GM19463 (cell line): ENCODE data around the gene ACOT12.
"Not testable (repeated sequence)": the region's sequence is repeated elsewhere in the genome, so short reads cannot be mapped to it uniquely, and the experiment has no call there.

Experiments
- ATAC-seq: cut with Tn5 transposase; IDR thresholded peaks from one replicate; pipeline ENCODE4 v1.9.1; 2021; ENCODE audit warnings: mild to moderate bottlenecking, moderate library complexity; ENCODE audit not compliant: unreplicated experiment

Gene ACOT12

DNA sequence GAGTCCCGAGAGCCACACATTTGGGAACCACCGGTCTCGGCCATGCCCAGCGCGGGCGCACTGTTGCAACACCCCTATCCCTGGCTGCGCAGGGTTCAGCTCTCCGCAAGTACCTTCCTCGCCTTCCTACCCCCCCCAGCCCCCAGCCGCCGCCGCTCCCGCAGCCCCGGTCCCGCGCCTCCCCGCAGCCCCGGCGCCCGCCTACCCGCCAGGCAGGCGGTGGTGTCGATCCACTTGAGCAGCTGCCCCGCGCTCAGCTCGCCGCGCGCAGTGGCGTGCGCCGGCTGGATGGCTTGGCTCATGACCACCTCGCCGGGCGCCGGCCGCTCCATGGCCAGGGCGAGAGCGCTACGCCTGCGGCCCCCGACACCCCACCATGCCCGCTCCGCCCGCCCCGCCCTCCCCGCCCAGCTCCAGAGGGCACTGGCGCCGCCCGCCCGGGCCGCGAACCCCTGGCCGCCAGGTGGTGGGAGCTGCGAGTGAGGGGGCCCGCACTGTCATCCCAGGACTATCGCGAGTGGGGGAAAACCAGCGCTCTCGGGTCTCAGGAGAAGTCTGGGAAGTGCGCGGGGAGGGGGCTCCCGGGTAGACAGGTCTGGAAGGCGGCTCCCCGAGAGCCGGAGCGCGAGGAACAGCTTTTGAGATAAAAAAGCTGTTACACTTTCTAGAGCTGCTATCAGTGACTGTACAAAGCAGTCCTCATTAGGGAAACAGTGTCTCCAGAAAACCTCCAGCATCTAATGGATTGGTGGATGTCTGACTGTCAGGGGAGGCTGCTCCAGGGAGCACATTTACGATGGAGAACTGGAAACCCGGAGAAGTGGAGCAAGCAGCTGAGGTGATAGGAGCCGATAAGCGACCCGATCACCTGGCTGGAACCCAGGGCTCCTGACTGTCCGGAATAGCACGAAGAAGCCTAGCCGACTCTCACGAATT lies at the start of gene ACOT12:
Gene ACOT12 (minus strand): TSS at position 352 of the 936 bp plus-strand sequence. CDS start 20 bp downstream, at position 332.
- no peak for ATAC-seq

DNA sequence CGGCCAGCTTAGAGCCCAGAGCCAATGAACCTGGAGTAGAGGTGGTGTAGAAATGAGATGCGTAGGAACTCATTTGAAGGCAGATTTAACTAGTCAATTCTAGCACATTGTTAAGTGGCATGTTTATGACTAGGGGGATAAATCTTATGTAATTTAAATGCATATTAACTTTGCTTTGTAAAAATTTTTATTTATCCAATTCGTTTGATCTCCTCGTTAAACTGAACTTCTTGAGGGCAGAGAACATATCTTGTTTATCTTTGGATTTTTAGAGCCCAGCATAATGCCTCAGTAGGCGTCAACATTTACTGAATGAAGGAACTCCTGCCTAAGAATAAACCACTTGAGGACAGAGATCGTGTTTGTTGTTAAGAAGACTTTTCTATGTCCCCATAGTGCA lies 41.1 kb upstream of the ACOT12 start:
- ATAC-seq = no peak

DNA sequence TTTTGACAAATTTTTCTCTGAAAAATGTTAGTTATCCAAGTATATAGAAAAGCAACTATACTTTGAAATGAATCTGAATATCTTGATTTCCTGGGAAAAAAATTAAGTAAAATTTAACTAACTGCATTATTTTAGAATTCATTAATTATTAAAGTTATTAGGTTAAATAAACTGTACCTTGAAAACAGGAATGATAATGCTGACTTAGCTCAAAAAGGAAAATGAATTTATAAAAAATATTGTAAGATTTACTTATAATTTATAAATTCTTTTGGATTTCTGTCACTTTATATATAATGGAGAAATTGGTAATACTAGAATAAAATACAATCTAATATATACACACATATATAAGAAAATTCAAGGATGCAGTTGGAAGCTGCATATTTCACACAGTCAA lies 36.1 kb upstream of the ACOT12 start:
- no peak for ATAC-seq

DNA sequence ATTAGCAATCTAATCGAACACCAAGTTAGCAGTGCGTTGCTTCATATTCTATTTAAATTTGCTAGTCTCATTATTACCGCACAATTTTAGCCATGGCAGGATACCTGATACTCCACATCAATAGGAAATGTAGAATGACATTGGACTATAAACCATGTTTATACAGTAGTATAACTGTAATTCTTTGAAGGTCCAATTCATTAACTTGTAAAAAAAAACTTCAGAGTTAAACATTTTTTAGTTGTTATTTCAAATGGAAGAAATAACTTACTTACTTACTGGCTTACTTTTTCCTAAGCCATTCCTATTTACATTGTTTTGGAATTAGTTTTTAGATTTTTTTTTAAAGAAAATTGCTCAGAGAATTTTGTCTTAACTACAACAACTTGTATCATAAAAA lies 35.4 kb upstream of the ACOT12 start:
- no peak for ATAC-seq

DNA sequence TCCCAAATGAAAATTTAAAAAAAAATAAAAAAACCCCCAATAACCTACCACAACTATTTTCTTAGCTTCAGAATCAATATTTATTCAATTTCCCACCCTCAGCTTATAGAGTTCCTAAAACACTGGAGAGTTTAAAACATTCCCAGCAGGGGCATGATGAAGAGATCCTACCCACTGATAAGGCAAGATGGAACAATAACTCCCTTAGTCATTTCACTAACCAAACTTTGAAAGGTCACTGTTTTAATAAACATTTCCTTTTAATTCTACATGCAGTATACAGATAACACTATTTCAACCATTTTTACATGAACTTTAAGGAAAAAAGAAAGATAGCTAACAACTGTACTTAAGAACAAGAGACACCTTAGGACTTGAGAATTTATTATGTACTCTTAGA lies 34.9 kb upstream of the ACOT12 start:
- no peak for ATAC-seq

DNA sequence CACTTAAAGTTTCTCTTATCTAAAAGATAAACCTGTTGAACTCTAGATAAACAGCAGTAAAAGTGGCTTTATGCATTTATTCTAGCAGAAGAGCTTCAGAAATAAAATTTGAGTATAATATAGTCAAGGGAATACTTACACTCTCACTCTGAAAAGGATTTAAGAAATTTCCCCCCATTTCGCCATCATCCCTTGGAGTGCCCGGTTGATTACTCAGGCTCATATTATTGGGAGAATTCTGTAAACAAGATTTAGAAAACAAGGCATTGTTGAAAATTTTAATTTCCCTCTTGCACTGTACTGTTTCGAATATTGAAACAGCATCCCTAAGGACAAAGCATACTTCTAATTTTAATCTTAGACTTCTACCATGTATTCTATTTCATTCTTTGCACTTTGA lies 34.5 kb upstream of the ACOT12 start:
- no peak for ATAC-seq

DNA sequence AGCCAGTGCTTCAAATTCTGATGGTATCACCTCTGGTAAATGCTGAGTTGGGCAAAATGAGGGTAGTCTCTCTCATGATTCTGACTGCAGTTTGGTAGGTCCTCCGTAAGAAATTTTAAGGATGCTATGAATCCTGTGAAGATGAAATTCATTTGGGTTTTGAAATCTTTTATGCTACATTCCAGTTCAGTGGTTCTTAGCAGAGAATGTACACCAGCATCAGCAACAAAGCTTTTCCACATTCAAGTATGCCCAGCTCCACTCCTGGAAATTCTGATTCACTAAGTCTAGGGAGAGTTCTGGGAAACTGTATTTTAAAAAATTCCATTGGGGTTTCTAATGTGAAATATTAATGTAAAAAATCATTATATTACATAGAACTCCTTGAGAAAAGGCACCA lies 33.6 kb upstream of the ACOT12 start:
- ATAC-seq = no peak

DNA sequence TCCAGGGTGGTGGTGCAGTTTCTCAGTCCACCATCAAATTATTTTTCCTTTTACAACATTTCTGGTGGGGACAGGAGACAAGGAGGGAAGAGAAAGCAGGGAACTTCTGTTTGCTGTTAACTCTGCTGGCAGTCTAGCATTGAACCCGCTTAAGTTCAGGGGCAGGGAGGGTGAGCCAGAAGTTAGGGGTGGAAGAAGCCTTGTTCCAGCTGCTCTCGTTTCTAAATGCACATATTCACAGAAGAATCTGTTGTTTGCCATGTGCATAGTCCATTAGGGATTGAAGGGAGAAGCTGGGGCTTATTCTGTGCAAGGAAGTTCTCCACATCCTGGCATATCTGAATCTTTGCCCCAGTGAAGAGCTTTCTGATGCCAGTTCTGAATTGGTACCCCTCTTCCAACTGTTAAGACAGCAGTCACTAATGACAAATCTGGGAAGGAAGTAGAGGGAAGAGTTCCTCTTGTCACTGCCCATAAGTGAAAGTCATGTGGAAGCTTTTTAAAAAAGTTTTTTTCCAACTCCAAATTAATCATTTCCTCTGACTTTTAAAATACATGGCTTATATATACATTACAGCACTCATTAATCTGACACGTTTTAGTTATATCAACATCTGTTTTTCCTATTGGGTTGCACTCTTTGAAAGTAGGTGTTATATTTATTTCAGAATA lies 32.6 kb upstream of the ACOT12 start:
- no peak for ATAC-seq

DNA sequence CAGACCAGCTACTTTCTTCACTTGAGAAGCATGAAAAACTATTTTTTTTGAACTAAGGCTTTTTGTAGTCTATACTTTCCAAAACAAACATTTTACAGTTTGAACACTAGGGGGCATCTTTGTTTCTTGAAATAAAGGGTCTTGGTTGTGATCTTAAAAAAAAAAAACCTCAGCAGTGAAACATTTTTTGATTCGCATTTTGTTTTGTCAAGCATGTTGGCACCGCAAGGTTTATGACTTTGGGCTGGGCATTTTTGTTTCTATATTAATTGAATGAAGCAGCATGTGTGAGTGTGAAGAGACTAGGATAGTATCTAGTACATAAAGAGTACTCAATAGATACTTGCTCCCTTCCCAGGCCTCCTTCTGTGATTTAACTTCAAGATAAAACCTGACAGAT lies 31.6 kb upstream of the ACOT12 start:
- no peak for ATAC-seq

DNA sequence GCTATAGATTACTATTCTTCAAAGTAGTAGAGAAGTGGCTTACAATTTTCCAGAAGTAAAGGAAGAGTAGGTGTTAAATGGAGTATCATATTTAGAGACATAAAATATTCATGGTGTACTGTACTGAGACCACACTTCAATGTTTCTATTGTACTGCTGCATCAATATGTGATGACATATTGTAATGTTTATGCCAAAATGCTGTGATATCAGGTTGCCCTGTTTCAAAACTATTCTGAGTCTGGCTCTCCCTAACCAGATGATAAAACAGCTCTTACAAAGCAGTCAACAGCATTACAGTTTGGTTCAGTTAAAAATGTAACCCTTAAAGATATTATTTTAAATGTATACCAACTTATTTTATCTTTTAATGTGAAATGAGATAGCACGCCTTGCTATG lies 30.8 kb upstream of the ACOT12 start:
- no peak for ATAC-seq

DNA sequence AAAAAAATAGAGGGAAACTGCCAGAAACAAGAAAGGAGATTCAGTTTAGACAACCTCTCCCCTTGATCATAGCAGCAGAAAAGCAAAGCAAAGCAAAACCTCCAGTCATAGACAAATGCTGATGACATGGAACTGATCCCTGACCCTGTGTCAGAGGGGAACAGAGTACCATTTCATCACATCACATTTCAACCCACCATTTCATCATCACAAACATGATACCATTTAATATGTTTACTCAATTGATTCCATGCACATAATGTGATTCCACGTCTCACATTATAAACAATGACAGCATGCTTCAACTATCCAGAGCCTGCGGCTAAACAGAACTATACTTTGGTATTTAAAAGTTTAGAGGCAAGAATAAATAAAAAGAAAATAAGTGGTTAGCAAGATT lies 28.7 kb upstream of the ACOT12 start:
- ATAC-seq = no peak

DNA sequence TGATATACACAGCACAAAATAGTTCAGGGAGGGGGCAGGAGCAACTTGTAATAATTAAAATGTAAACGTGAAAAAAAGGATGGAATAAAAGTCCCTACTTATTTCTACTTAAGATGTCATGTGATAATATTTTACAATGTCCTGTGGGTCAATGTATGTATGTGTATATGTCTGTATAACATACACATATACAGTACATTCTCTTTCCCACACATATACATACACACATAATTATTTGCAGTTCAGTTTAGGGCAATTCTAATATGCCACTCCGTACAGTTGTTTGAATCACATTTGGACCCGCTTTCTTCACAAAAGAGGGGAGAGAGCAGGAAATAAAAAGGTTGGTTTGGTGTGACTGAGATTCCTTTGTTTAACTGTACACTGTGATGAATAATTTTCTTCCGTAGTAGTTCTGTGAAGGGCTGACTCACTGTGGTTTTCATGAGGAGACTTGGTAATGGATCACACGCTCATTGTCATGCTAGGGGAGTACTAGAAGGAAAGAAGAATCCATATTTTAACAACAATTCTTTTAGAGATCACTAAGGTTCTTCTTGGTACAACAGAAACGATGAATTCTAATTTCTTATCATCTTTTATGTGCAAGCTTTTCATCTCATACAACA lies 26.2 kb upstream of the ACOT12 start:
- peak; percentile 83 for ATAC-seq

DNA sequence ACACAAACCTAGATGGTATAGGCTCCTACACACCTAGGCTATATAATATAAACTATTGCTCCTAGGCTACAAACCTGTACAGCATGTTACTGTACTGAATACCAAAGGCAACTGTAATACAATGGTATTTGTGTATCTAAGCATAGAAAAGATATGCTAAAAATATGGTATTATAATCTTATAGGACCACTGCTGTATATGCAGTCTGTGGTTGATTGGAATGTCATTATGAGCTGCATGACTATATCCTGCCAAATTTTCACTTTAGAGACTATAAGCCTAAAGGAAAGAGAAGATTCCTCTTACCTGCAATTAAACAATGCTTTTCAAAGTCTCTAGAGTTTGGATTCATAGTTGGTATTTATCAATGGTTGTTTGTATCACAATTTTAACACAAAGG lies 24.7 kb upstream of the ACOT12 start:
- no peak for ATAC-seq

DNA sequence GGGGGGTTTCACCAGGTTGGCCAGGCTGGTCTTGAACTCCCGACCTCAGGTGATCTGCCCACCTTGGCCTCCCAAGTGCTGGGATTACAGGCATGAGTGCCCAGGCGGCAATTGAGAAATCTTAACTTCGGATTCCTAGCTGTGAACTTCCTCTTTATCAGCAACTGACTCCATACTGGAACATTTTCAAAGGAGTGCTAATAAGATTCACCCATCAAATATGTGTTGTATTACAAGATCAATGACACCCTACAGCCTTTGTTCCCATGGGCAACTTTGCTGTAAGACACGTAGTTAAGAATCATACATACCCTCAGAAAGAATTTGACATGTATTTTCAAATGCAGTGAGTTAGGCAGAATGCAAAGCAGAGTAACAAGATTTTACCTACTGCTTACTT lies 23.1 kb upstream of the ACOT12 start:
- ATAC-seq = no peak

DNA sequence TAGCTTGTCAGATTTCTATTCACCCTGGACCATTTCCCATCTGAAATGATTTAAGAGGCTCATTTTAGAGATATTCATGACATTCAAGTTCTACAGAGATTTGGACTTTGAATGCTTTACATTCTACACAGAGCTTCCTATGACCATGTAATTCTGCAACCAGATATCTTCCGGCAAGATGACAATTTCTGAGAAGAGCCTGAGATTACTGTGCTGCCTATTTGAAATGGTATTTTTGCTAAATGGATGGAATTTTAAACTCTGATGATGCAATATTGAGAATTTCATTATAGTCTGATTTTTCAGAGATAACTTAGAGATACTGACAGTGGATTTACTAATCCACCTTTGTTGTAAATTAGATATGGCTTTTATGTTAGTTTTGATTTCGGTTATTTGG lies 16.0 kb upstream of the ACOT12 start:
- no peak for ATAC-seq

DNA sequence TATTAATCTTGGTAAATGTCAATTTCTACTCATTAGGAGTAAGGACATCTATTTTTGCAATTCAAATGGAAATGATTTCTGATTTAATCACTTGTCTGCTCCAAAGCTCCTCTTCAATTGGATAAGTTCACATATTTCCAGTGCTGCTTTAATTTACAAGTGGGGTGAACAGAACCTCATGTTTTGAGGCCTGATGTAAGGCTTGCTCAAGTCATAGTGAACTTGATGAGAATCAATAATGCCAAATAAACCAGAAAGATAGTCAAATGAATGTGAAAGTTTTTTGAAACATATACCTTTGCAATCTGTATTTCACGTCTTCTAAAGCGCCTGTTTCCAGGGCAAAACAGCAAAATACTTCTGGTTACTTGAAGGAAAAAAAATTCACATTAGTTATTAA lies 15.4 kb upstream of the ACOT12 start:
- ATAC-seq = no peak

DNA sequence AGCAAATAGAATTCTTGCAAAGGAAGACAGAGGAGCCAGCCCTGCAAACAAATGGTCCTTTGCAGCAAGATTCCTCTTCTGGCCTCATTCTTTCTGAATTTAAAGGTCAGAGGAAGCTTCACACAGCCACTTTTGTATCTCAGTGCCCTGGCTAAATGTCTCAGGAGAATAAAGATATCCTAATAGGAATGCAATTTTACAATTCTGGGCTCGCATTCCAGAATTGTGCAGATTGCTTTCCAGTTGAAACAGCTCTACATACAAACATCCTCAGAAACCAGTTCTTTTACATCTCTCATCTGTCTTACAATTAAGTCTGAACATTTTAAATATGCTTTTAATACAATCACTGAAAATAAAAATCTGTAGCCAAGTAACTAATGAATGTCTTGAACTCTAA lies 14.6 kb upstream of the ACOT12 start:
- no peak for ATAC-seq

DNA sequence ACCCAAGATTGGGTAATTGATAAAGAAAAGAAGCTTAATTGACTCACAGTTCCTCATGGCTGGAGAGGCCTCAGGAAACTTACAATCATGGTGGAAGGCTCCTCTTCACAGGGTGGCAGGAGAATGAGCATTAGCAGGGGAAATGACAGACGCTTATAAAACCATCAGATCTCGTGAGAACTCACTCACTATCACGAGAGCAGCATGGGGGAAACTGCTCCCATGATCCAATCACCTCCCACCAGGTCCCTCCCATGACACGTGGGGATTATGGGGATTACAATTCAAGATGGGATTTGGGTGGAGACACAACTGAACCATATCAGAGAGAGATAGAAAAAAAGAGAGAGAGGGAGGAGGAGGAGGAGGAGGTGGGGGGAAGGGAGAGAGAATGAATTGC lies 13.9 kb upstream of the ACOT12 start:
- not testable (repeated sequence) for ATAC-seq

DNA sequence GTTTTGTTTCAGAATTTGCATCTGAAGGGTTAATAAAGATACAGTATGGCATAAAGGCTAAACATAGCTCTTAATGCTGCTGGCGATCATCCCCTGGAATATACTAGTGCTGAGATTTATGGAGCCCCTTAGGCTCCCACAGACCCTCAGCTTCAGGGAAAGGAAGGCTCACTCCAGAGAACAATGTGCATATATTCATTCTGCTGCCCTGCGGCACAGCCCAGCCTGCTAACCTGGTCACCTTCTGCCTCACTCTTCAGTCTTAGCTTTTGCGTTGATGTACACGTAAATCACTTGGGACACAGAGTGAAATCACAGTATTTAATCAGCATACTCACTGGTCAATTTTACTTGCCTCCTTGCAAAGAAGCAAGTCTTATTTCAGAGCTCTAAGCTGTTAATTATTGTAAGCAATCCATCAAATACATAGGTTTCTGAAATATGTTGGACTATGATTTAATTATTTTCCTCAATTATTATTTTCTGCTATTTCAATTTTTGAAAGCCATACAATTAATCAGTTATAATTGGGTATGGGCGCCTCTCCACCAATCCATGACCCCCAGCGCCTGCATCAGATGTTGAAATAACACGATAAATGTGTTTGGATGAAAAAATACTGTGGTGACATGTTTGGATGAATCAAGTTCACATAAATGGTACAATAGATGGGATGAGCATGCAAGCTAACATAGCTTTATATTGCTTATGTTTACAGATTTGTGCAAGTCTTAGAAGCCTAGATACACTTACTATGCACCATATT lies 11.4 kb upstream of the ACOT12 start:
- no peak for ATAC-seq

DNA sequence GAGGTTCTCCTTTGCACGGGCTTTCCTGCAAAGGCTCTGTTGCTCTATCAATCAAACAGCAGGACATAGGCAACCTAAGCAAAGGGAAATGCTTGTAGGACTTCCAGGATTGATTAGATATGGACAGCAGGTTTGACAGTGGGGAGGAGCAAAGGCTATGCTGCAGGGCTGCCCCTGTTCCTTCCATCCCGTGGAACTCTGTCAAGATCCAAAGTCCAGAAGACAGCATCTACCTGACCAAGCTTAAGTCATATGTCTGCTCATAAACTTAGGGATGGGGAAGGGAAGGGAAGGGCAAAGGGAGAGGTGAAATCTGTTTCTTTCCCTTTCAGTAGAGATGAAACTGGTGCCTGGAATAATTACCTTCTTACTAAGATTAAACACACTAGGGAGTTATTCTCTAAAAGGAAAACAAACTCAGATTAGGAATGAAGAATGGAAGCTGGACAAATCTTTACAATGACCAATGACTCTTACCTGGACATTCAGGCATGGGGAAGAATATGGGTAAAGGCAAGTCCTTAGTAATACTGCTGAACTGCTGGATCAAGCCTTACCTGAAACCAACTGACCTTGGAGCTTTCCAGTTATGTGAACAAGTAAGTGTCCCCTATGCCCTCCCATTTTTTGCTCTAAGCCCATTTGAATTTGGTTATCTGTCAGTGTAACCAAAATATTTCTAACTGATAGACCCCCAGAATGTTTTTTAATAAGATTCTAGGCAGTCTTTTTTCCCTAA lies 8.4 kb upstream of the ACOT12 start:
- no peak for ATAC-seq
